SU-DHL-6 (cell line): Measurements from ENCODE around the gene PDE6D.

Experiments
- EZH2phosphoT487 ChIP-seq: fragments of 200-600 bp; sonication (generic), shearing (Covaris generic); conservative IDR thresholded peaks from 2 replicates; pipeline ENCODE4 v1.6.1; 2018; ENCODE audit warnings: mild to moderate bottlenecking, antibody characterized with exemption, low read length, moderate library complexity, mixed read lengths
- TF ChIP-seq, protein P1 (sequence below): fragments of 200-600 bp; sonication (generic); IDR thresholded peaks from one replicate; pipeline ENCODE4 v1.5.1; 2017; ENCODE audit warnings: antibody characterized with exemption, mild to moderate bottlenecking, low read length, moderate library complexity; ENCODE audit not compliant: insufficient read depth, poor library complexity, severe bottlenecking

DNA sequence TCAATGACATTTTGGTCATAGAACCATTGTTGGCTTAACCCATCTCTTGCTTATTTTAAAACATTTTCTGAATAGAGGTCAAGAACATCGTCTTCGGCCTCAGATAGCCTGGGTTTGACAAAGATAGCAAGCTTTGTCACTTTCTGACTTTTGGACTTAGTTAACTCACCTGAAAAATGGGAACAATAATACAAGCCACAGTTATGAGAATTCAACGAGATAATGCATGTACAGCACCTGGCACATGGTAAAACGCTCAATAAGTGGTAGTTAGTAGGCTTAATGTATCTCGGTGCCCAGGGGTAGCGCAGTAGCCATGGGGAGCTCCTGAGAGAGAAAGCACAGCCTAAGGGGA, 4.7 kb upstream of the PDE6D start:
- TF ChIP-seq, protein P1, sequence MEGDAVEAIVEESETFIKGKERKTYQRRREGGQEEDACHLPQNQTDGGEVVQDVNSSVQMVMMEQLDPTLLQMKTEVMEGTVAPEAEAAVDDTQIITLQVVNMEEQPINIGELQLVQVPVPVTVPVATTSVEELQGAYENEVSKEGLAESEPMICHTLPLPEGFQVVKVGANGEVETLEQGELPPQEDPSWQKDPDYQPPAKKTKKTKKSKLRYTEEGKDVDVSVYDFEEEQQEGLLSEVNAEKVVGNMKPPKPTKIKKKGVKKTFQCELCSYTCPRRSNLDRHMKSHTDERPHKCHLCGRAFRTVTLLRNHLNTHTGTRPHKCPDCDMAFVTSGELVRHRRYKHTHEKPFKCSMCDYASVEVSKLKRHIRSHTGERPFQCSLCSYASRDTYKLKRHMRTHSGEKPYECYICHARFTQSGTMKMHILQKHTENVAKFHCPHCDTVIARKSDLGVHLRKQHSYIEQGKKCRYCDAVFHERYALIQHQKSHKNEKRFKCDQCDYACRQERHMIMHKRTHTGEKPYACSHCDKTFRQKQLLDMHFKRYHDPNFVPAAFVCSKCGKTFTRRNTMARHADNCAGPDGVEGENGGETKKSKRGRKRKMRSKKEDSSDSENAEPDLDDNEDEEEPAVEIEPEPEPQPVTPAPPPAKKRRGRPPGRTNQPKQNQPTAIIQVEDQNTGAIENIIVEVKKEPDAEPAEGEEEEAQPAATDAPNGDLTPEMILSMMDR, result no peak
- no peak for TF ChIP-seq EZH2phosphoT487
